ENCODE results near the gene PCSK5.
"Not testable (repeated sequence)": the region's sequence is repeated elsewhere in the genome, so short reads cannot be mapped to it uniquely, and the experiment has no call there.

The PCSK5 gene

DNA sequence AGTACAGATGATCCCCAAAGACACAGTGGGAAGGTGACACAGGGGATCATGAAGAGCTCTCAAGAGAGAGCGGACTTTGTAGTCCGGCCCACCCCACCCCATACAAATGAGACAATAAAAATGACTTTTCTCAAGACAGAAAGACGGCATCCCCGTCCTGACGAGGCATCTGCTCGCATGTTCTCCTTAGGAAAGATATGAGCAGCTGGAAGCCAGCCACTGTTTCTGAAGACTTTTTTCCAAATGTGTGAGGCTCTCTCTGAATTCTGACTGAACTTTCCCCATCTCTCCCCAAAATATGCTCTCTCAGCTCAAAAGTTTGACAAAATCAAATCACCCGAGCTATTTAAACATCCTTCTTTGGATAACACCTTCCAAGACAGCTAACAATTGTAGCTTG lies 398.6 kb downstream of the PCSK5 start:
- no peak for DNase-seq

DNA sequence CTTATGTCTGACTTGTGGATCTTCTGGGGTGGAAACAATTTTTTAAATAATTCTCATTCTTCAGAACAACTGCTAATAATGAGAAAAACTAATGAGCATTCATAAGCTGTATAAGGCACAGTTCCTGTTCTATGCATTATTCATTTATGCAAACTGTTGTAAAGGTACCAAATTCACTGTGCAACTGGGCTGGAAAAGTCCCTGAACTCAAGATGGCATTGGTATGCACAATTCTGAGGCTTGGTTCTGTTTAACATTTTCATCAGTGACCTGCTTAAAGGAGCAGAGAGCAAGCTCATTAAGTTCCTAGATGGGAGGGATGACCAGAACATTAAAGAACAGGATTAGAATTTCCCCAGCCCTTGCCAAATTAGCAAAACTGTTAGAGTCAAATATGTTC lies 399.2 kb downstream of the PCSK5 start:
- no peak for DNase-seq

DNA sequence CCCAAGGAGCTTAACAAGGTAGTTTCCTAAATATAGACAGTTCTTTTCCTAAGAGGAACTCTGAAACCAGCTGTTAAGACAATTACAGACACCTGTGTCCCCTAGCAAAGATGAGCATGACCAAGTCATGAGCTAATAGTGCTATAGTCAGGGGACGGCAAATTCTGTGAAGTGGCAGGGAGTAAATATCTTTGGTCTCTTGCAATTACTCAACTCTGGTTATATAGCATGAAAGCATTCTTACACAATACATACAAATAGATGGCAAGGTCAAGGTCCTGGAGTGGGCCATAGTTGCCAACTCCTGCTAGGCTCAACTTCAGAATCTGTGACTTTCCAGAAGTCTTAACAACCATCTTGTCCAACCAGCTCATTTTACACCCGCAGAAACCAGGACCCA lies 400.1 kb downstream of the PCSK5 start:
- DNase-seq: no peak

DNA sequence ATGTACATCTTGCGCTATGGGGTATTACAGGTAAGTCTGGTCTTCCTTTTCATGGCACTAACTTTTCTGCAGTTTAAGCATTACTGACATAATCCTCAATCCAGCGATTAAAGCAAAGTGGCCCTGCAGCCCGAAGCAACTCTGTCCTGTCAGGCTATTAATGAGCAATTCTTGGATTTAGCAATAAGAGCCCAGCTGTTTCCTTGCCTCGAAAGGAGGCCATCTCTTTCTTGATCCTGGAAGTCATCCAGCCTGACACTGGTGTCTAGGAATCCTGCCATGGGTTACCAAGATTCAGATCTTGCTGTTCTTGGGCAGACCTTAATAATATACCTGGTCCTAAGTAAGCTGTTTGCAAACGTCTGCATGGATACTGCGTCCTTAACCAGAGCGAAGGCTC lies 401.8 kb downstream of the PCSK5 start:
- no peak for DNase-seq

DNA sequence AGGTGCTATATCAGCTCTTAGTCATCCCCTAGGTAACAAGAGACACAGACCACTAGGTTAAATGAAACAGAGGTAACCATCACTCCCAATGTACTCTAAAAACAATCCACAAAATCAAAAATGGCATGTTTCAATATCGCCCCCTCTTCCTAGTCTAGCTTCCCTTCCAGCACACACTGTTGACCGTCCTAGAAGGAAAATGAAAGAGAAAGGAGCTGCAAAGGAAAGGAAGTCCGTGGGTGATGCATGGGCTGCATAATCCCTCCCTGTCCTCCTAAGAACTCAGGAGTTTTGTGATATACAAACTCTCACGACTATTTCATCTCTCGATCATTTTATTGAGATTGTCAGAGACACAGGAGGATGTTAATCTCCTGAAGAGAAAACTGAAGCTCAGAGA lies 402.2 kb downstream of the PCSK5 start:
- DNase-seq: no peak

DNA sequence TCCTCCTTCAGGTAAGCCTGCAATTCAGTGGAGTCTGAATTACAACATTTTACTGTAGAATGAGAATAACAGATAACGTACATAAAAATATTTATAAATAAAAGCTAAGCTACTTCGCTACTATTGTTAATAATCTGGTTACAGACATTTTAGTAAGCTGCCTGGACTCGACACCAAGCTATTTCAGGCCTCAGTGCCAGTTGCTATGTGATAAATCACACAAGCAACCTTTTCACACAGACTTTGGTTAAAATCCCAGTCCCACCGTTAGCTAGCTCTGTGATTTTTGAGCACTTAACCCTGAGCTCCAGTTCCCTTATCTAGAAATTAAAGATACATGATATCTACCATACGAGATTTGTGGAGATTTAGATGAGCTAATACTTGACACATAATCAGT lies 403.8 kb downstream of the PCSK5 start:
- DNase-seq: no peak

DNA sequence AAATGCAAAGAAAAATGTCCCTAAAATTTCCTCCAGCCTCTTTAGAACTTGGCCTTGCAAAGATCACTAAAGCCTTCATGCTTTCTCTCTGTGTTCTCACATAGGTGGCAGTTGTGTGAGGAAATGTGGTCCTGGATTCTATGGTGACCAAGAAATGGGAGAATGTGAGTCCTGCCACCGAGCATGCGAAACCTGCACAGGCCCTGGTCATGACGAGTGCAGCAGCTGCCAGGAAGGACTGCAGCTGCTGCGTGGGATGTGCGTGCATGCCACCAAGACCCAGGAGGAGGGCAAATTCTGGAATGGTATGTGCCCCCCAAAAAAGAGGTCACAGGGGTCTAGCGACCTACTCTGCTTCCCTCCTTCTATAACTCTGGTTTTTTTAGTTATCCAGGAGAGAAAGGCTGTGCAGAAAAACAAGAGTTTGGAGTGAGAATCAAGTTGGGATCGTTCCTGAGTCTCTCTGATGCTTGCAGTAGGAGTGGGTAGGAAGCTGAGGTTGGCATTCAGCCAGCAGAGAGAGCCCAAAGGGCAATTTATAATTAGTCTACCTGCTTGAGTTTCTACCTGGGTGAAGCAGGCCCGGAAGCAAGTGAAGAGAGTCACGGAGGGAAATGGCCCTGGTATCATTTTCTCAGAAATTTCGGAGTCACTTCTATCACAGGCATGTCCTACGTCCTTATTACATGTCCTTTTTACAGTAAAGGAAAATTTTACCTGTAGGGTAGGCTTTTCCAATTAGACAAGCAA lies 406.3 kb downstream of the PCSK5 start:
- no peak for DNase-seq

DNA sequence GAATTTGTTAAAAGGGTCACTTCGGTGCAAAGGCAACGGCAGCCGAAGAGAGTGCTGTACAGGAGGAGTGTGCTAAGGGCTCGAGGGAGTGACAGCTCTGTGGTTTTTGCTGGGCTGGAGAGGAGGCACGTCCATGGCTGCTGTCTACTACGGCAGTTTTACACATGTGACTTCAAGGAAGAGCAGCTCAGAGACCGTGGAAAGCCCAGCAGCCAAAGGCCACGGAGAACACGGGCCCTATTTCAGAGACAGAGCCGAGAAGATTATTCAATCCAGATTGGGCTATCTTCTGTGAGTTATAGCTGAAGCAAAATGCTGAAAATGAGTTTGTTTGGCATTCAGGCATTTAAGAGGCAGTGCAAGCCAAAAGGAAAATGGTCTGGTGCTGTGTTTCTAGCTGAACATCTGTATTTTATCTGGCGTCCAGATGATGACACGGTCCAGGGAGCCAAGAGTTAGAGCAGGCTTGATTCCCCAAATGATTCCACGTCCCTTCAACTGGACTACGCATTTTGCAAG lies 407.3 kb downstream of the PCSK5 start:
- no peak for DNase-seq

DNA sequence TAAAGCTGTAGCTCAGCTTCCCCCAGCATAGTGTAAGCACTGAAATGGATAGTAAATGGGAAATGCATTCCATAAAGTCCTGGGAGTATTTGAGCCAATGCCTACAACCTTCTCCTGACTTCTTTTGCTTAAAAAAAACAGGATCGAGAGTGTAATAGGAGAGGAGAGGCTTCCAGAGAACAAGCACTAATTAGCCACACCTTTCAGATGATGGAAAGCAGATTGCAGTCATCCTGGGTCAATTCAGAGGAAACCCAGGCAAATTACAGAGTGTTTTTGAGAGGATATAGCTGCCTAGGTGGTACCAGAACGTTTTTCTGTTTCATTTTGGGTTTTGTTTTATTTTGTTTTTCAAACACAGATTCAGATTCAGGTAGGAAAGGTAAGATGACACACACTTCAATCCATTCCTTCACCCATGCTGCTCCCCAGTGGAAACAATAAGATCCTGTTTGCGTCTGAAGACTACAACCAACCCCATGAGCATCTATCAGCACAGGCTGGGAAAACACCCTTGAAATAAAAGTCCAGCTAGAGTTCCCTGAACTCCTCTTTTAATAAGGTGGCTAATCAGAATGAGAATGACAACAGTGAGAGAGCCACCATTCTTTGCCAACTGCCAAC lies 408.2 kb downstream of the PCSK5 start:
- DNase-seq: no peak

DNA sequence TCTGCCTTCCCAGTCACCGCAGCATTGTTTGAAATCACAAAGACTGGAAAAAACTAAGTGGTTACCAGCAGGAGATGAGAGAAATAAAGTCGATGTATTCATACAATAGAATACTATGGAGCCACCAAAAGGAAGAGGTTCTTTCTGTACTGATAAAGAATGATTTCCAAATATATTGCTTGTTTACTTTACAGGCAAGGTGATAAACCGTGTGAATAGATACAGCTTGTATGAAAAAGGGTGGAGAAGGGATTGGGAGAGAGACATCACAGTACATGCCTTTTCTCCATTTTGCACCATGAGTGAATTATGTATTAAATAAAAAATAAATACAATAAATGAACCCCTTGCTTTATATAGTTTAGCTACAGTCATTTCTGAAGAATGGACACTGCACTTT lies 412.1 kb downstream of the PCSK5 start:
- DNase-seq: no peak

DNA sequence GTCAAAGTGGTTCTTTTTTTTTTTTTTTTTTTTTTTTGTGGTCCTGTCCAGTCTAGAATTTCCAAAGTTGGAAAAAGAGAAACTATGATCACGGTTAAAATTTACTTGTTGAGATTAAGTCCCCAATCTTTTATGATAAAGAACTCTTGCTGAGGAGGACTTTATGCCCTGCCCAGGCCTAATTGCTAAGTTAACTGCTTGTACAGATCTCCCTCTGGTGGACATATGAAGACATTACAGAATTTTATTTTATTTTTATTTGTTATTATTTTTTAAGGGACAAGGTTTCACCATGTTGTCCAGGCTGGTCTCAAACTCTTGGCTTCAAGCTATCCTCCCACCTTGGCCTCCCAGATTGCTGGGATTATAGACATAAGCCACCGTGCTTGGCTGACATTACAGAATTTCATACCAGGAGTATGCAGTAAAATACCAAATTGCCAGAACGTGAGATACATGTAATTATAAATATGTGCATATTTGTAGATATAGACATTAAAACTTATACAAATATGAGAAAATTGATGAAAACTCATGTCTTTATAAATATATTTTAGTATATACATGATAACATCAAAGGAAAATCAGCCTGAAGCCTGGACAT lies 412.6 kb downstream of the PCSK5 start:
- no peak for DNase-seq

DNA sequence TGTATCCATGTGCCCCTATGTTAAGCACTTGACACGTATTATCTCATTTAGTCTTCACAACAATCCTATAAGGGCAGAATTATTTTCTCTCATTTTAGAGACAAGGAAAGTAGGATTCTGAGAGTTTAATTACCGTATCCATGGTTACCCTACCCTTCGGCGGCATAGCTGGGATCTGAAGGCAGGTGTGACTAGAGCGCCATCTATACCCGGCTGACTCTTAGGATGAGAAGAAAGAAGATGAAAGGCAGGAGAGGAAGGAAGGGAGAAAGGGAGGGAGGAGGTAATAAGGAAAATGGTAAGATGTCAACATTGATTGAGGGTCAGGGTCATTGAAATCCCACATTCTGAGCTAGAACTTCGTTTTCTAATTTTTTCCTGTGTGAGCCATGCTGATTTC lies 416.6 kb downstream of the PCSK5 start:
- DNase-seq: not testable (repeated sequence)

DNA sequence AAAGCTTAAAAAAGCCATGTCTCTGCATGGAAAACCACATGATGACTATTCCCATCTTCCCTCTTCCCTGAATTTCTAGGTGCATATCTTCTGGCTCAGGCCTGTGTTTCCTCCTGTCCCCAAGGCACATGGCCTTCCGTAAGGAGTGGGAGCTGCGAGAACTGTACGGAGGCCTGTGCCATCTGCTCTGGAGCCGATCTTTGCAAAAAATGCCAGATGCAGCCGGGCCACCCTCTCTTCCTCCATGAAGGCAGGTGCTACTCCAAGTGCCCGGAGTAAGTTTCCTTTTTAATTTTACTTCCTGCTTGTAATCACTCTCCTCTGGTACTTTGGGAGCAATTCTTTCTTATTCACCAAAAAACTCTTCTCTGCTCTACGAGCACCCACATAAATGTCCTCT lies 420.1 kb downstream of the PCSK5 start:
- DNase-seq: no peak

DNA sequence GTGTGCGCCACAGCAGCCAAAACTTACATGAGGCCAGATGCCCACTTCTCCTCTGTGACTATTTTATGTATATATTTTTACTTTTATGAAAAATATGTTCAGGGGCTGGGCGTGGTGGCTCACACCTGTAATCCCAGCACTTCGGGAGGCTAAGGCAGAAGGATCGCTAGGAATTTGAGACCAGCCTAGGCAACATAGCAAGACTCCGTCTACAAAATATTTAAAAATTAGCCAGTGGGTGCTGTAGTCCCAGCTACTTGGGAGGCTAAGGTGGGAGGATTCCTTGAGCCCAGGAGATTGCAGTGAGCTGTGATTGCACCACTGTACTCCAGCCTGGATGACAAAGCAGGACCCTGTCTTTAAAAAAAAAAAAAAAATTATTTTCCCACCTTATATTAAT lies 420.5 kb downstream of the PCSK5 start:
- DNase-seq: no peak

DNA sequence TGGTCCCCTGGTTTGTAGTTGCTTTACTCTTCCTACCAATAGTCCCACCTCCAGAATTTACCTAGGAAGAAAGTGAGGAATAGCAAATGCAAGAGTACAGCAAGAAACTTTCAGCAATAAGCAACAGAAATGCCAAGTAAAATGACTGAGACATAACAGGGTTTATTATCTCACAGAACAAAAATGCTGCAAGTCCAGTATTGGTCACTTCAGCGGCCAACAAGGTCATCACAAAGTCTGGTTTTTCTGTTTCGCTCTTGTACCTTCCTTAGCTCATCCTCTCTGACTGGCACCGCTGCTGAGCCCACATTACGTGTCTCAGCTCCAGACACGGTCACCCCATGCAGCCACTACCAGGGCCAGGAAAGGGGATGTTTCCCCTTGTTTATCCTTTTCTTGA lies 421.1 kb downstream of the PCSK5 start:
- DNase-seq: no peak

DNA sequence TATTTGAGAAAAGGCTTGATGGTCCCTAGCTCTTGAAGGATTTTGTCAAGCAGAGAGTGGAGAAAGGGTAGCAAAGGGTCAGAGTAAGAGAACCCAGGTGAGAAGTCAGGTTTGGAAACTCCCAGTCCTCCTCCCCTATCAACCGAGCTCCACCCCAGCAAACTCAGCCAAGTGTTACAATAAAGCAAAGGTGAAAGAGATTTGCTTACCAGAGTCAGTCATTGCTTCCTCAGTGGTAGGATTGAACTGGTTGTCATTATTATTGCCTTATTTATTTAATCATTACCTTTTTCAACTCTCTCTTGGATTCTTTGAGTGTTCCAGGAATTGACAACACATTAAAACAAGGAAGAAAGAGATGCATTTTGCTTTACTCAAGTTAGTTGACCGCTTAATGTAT lies 423.3 kb downstream of the PCSK5 start:
- DNase-seq: no peak

DNA sequence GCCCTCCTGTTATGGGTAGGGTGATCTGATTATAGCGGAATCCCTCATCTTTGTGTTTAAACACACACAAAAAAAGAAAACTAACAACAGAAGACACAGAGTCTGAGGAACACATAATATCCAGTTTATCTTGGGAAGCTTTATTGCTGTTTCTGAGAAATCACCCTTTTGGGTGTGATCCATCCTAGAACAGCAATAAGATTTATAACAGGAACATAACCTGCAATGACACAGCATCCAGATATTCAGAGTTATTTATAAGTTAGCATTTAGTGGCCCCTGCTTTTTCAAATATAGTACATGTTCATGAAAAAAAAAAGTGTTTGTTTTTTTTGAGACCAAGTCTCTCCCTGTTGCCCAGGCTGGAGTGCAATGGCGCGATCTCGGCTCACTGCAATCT lies 423.8 kb downstream of the PCSK5 start:
- DNase-seq: no peak

DNA sequence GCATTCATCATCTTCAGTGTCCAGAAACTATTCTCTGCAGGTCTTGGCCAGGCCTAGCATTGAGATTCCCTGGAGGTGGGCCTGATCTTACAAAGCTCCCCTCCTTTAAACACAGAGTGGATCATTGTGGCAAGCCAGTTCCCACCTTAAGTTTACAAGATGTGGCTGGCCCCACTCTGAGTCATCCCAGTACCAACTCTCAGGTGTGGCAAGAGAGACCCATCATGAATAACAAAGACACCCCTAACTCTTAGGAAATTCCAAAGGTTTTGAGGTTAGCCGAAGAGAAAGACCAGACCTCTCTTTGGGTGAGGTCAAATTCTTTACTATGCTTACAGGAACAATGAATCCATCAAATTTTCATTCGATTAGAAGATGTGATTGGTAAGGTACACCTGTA lies 425.6 kb downstream of the PCSK5 start:
- DNase-seq: no peak

DNA sequence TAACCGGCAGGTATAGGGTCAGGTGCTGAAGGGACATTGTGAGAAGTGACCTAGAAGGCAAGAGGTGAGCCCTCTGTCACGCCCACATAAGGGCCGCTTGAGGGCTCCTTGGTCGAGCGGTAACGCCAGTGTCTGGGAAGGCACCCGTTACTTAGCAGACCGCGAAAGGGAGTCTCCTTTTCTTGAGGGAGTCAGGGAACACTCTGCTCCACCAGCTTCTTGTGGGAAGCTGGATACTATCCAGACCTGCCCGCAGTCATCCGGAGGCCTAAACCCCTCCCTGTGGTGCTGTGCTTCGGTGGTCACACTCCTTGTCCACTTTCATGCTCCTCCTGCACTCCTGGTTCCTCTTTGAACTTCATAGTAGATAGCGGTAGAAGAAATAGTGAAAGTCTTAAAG lies 429.0 kb downstream of the PCSK5 start:
- not testable (repeated sequence) for DNase-seq

DNA sequence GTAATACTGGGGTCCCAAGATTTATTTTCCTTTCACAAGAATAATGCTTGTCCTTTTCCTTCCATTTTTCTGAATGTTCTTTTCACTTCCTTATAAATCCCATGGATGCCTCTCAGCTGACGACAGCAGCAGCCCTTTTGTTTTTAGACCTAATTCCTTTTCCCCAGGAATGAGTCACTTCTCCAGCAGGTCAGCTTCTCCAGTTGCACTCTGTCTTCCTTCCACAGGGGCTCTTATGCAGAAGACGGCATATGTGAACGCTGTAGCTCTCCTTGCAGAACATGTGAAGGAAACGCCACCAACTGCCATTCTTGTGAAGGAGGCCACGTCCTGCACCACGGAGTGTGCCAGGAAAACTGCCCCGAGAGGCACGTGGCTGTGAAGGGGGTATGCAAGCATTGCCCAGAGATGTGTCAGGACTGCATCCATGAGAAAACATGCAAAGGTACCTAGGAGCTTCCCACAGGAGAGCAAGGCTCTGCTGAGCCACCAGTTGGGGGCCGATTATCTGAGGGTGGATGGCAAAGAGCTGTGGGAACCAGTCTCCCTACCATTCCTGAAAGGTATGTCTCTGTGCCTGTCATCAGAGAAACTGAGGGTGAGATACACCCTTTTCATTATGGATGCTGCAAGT lies 430.8 kb downstream of the PCSK5 start:
- no peak for DNase-seq

DNA sequence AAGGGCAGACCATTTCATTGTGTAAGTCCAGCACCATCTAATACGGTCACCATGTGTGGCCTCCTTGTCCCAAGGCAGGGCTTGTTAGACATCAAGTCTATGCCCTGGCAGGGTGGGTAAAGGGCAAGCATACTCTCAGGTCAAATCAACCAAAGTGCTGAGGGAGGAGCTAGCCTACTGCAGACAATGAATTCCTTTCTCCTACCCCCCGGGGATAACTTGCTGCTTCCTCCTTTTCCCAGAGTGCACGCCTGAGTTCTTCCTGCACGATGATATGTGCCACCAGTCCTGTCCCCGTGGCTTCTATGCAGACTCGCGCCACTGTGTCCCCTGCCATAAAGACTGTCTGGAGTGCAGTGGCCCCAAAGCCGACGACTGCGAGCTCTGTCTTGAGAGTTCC lies 432.3 kb downstream of the PCSK5 start:
- DNase-seq: no peak

DNA sequence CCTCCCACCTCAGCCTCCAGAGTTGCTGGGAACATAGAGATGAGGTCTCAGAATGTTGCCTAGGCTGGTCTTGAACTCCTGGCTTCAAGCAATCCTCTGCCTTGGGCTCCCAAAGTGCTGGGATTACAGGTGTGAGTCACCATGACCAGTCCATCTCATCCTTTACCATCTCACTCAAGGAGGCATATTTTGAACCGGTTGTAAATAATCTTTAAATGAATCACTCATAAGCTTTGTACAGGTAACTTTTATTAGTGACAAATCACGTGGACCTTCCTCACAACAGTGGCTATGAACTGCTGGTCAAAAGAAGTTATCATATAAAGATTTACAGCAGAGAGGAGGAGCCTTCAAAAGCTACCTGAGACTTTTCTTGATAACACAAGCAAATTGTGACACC lies 433.0 kb downstream of the PCSK5 start:
- DNase-seq: no peak

DNA sequence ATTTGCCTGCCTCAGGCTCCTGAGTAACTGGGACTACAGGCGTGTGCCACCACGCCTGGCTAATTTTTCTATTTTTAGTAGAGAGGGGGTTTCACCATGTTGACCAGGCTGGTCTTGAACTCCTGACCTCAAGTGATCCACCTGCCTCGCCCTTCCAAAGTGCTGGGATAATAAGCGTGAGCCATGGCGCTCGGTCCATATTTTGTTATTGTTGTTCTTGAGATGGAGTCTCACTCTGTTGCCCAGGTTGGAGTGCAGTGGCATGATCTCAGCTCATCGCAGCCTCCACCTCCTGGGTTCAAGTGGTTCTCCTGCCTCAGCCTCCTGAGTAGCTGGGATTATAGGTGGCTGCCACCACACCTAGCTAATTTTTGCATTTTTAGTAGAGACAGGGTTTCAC lies 433.6 kb downstream of the PCSK5 start:
- not testable (repeated sequence) for DNase-seq

DNA sequence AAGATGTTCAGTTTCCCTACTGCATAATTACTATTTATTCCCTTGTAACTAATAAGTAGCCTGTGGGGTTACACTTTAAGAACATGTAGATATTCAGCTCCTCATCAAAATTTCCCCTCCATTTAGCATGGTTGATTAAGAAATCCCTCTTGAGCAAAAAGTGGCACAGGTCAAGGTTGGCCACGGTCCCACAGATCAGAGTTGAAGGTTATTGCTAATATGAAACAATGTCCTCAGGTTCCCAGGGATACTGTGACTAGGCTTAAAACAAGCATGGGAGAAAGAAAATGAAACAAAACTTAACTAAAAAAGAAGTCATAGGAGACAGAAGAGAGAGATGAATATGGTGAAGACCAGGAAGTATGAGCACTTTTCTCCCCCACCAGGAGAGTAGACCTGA lies 439.6 kb downstream of the PCSK5 start:
- no peak for DNase-seq
